Stimulated activated CD8-positive, alpha-beta memory T cell treated with anti-CD3 and anti-CD28 coated beads, Interleukin-12 subunit alpha, Interleukin-12 subunit beta, amount 100 ng/mL, for 1 hour (primary cell): ENCODE results near the gene ZDHHC19.
"Not testable (repeated sequence)": the region's sequence is repeated elsewhere in the genome, so short reads cannot be mapped to it uniquely, and the experiment has no call there.

Experiments used
- DNase-seq: peaks from one replicate; pipeline ENCODE4 v3.0.0-alpha.2; 2020; ENCODE audit warnings: low read depth

Gene ZDHHC19

GRCh38 chr3:196225086-196225485 lies 13.9 kb upstream of the ZDHHC19 start:
- DNase-seq: no peak

GRCh38 chr3:196222876-196223595 lies 11.8 kb upstream of the ZDHHC19 start:
- no peak for DNase-seq

GRCh38 chr3:196220991-196221390 lies 9.8 kb upstream of the ZDHHC19 start:
- no peak for DNase-seq

- no peak for DNase-seq
Measured at GRCh38 chr3:196220587-196220986, 9.4 kb upstream of the ZDHHC19 start.

GRCh38 chr3:196219970-196220311 lies 8.7 kb upstream of the ZDHHC19 start:
- DNase-seq: no peak

- peak; percentile 43 for DNase-seq
Measured at GRCh38 chr3:196219194-196219969, 8.2 kb upstream of the ZDHHC19 start.

- DNase-seq: no peak
Measured at GRCh38 chr3:196218155-196218712, 7.0 kb upstream of the ZDHHC19 start.

GRCh38 chr3:196217307-196218154 lies 6.3 kb upstream of the ZDHHC19 start:
- DNase-seq: no peak

GRCh38 chr3:196216681-196217211 lies 5.5 kb upstream of the ZDHHC19 start:
- no peak for DNase-seq

GRCh38 chr3:196216089-196216564 lies 4.9 kb upstream of the ZDHHC19 start, which contains the start of gene SLC51A:
Gene SLC51A, plus strand, starts transcription at chr3:196216534. Its CDS starts 179 bp downstream, at chr3:196216713.
- no peak for DNase-seq

GRCh38 chr3:196215493-196216020 lies 4.4 kb upstream of the ZDHHC19 start:
- no peak for DNase-seq

- no peak for DNase-seq
Measured at GRCh38 chr3:196214783-196215441, 3.7 kb upstream of the ZDHHC19 start.

- DNase-seq: not testable (repeated sequence)
Measured at GRCh38 chr3:196209944-196210672, 1.1 kb downstream of the ZDHHC19 start.

- no peak for DNase-seq
Measured at GRCh38 chr3:196208942-196209695, 2.1 kb downstream of the ZDHHC19 start.

GRCh38 chr3:196207833-196208607 lies 3.2 kb downstream of the ZDHHC19 start:
- DNase-seq: peak; percentile 41

GRCh38 chr3:196207159-196207832 lies 3.9 kb downstream of the ZDHHC19 start:
- no peak for DNase-seq

- DNase-seq: not testable (repeated sequence)
Measured at GRCh38 chr3:196205442-196206205, 5.6 kb downstream of the ZDHHC19 start.
